ENCODE results near the gene FRMD1.
A peak's percentile ranks its signal among the peaks of the same experiment; 100 is the strongest.

Gene FRMD1

DNA sequence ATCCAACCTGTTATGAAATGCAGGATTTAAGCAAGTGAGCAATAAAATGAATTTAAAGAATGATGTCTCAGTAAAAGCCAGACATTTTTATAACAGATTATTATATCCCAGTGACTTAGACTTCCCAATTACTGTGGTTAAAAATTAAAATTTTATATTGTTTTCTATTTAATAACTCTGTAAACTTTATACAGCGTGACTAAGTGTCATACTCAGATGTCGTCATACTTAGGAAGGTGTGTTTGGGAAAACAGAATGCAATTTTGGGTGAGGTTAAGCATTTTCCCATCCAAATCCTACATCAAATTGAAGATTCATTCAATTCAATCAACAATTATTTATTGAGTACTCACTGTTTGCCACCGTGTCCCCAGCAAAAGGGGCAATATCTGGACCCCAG, 31.4 kb upstream of the FRMD1 start:
- DNase-seq = no peak

DNA sequence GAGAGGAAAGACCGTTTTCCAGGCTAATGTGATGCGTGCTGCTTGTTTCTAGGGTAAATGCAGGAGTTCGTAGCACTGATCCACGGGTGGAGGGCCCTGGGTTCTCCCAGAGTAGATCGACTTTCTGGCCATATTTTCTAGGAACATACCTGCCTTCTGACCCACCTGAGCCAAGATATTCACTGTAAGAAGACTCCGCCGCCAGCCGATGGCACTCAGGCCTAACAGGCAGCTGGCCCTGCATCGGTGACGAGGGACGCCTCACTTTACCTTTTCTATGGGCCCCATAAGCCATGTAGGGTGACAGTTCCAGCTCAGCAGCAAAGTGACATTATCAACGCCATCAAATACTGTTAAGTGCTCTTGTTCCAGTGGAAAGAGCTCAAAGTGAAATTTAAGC, 30.2 kb upstream of the FRMD1 start:
- peak; percentile 89 for DNase-seq

DNA sequence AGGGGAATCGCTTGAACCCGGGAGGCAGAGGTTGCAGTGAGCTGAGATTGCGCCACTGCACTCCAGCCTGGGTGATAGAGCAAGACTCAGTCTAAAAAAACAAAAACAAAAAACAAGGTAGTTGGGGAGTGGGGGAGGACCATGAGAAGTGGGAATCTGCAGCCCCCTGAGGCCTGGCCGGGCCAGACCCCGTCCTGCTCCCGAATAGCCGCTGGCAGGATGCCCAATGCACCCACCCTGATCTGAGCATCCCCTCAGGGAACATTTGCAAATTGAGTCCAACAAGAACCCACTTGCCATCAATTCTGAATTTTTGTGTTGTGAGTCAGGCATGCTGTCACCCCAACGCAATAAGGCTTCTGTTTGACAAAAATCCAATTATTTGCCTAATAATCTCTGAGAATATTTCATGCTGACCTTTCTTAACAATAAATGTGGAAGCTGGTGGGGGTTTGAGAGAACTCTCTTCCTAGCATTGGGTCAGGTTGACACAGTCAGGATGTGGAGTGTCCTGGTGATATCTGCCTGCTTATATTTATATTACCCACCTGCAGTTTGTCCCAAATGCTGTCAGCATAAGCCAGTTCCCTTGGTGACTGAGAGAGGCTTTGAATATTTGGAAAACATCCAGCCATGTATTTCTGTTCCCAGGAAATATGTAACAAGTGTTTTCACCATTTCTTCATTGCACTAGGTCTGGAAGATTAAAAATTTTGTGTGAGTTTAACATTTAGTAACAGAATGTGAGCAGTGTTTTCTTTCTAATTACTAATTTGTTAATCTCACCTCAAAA, 28.4 kb upstream of the FRMD1 start:
- peak; percentile 28 for DNase-seq

DNA sequence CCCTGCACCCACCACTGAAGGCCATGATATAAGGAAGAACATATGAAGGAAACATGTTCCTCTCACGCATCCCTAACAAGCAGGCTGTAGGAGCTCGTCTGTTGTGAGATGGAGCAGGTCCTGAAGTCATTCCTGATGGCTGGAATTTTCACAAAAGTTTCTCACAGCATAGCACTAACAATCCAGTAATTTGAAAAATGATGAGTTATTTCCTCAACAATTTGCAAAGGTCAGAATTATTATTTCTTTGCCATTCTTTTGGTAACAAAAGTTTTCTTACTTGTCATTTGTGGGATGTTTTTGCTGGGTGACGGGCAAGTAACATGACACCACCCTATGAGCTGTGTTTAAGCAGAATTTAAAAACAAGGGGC, 27.6 kb upstream of the FRMD1 start:
- DNase-seq = no peak

DNA sequence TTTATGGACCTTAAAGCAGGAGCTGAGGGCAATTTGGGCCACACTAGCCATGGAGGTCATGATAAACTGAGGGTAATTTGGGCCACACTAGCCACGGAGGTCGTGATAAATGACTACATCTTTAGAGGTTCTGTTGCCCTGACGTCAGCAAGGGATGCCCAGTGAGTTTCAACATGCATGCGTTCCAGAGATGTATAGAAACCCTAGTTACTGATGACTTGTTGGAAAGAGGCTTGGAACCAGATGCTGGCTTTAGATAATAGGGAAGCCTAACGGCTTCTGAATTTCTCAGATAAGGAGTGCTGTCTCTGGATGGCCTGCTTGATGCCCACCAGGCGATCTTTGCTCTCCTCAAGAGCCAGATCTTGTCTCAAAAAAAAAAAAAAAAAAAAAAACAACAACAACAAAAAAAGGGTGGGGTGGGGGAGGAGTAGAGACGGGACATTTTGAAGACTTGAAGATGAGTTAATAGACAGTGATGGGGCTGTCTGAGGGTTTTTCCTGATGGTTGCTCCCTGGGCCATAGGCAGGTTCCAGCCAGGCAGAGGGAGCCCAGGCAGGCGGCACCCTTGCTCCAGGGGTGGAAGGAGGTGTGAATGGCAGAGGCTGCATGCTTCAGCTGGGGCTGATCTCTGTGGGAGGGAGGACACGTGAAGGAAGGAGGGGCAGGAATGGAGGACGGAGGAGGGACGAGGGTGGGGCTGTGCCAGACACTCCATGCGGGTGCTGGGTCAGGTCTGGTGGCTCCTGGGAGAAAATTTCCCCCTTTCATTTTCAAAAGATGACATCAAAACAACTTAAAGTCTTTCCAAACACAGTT, 27.0 kb upstream of the FRMD1 start:
- no peak for DNase-seq

DNA sequence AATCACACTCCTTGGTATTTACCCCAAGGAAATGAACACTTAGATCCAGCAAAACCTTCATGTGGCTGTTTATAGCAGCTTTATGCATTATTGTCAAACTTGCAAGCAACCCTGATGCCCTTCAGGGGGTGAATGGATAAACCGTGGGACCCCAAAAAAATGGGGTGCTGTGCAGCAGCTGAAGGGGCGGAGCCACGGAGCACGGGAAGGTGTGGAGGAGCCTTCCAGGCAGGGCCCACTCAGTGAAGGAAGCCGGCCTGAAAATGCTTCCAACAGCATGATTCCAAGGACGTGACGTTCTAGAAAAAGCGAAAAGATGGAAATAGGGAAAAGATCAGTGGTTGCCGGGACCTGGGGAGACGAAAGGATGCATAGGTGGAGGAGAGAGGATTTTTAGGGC, 25.6 kb upstream of the FRMD1 start:
- no peak for DNase-seq

DNA sequence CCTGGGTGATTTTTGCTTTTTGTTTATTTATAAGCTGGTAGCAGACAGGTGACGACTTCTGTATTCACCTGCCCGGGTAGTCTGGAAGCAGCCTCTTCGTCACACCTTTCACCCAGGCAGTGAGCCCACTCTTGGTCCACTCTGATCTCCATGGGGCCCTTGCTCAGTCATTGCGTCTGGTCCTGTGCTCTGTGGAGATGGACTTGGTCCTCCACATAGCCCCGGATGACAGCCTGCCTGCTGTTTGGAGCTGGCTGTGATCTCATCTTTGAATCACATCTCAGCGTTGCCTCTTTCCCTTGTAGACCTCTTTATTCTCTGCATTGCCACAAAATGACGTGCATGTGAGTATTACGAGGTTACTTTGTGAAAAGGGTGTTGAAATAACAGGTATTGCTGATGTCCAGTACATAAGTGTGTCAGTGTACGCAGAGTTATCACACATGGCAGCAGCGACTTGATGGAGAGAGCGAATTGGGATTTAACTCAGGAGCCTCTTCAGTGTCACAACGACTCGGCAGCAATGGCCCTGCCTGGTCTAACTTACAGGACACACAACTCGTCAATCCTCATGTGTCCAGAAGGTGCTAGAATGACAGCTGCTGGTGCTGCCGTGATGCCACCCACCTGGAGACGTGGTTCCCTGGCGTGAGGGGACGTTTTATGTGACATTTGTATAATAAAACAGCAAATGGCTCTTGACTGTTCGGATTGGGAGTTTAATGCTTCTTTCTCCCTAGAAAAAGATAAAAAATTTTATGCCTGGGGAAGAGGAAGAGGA, 24.2 kb upstream of the FRMD1 start:
- DNase-seq = peak; percentile 62

DNA sequence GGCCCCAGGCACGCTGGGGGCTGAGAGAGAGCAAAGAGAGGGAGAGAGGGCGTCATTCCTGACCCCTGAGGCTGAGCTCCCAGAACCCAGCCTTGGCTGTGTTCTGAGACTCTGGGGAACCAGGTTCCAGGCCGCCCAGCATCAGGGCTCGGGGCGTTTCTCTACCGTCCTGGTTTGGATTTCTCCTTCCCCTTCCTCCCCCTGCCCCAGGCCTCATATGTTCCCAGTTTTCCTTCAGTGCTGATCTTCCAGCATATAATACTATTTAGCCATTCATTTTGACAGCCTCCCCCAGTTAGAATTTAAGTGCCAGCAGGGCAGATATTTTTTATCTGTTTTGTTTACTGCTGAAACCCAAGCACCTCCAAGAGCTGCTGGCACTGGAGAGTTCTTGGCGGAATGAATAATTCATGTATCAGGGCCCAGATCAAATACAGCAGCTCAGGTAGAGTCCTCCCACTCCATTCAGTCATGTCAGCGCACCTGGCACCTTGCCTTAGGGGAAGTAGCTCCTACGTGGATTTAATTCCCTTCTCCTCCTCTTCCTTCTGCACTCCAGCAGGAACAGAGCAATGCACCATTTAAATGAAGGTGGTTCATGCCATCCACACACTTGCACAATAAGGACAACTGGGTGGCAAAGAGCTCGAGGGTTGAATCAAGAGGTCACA, 23.4 kb upstream of the FRMD1 start:
- DNase-seq = peak; percentile 88

DNA sequence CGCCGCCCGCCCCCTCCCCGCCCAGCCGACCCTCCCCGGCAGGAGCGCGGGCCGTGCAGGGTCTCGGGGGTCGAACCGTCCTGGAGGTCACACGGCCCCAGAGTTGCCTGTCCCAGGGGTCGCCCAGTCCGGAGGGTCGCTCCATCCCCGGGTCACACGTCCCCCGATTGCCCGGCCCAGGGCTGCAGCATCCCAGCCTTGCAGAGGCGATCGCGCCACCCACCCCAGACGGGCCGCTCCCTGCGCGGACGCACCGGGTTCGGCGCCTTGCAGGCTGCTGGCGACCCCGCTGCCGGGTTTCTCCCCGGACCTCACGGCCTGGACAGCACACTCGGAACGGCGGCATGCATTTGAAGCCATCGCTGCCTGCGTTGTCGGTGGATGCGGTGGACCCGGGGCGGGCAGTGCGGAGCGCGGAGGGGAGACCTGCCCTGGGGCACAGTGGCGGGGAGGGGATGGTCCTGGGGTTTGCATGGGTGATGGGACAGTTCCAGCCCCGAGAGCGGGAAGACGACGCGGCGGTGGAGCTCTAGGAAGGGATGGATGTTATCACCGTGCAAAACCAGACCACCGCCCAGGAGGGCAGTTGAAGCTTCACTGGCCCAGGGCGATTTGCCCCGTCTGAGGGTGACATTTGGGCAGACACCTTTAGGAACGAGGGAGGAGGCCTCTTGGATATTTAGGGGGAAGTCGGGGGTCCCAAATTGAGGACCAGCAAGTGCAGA, 22.7 kb upstream of the FRMD1 start:
- DNase-seq = no peak

DNA sequence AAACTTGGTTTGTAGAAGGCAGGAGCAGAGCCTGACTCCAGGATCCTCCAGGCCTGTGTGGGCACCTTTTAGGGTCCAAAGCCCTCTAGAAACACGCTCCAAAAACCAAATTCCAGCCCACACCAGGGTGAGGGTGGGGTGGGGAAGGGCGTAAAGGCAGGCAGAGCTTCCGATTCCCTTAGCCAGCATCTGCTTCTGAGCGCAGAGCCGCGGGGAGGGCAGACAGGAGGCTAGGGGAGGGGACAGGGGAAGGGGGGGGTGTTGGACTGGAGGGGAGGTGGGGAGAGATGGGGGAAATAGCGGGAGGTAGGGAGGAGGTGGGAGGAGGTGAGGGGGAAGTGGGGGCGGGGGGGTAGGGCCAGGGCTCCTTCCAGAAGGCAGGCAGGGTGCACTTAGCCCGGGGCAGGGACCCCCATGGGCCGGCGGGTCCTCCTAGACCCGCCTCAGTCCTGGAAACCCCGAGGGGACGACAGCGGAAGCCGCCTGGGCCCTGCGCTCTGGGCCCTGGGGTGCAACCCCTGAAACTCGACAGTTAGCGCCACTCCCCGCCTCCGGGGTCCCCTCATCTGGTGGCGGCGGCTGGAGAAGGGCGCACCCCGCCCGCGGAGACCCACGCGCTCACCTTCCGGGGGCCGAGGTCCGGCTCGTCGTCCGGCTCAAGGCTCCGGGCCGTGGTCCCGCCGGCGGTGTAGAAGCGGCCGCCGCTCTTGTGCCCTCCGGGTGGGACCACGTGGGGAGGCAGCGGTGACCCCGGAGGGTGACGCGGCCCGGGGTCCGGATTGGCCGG, 22.0 kb upstream of the FRMD1 start:
- DNase-seq = no peak

DNA sequence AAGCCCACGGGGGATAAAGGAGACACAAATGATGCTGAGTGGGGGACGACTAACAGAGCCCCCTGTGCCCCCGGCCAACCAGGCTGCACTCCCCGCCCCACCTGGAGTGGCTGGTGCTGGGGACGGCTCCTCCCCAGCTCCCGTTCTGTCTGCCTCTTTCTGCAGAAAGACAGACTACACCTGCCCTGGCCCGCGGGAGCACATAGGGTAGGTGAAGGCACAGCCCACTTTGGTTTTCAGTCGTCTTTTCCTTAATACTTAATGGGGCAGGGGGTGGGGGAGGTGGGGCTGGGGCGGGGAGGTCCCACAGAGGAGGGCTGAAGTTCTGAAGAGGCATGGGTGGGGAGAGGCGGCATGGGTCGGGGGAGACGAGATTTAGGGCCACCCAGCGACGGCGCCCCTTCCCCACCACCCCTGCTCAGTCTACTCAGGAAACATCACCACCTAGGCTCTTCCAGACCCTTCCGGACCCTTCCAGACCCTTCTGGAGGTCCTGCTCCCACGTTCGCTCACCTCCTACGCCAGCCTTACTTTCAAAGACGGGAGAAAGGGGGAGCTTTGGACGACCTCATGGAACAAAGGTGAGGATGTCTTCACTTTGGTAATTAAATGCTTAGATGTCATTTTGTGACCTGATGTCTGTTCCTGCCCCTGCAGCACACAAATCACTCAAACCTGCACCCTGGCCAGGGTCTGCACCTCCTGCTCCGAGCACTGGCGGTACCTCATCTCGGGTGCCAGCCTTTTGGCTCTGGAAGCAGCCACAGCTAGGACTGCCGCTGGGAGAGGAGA, 21.2 kb upstream of the FRMD1 start:
- no peak for DNase-seq

DNA sequence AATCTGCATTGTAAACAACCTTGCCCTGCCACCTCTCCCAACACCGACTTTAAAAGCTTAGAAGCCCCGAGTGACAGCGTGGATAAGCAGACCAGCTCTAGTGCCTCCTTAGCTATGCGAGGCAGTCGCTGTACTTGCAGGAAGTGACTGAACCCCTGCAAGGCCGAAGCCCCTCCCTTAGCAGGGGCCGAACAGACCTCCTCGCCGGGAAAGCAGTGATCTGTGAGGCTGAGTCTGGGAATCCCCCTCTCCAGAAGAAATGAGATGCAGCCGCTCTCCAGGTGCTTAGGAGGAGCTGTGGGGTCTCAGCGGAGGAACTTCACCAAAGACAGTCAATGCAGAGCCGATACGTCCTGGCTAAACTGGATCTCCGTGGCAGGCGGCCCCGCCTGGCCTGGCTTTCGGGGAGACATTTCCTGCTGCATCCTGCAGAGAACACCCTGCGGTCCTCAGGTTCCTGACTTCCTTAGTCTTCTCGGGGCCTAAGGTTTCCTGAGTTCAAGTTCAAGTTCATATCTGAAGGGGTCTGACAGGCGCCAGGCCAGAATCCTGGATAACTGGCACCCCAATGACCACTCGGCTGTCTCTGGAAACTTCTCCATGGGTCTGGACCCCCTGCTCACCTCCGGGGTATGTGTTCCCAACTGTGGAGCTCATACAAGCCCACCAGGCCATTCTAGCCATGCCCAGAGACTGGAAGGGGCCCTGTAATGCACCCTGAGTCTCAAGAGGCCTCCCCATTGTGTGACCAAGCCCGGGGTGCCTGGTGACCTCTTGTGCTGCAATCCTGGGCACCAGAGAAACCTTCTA, 20.4 kb upstream of the FRMD1 start:
- DNase-seq = no peak

DNA sequence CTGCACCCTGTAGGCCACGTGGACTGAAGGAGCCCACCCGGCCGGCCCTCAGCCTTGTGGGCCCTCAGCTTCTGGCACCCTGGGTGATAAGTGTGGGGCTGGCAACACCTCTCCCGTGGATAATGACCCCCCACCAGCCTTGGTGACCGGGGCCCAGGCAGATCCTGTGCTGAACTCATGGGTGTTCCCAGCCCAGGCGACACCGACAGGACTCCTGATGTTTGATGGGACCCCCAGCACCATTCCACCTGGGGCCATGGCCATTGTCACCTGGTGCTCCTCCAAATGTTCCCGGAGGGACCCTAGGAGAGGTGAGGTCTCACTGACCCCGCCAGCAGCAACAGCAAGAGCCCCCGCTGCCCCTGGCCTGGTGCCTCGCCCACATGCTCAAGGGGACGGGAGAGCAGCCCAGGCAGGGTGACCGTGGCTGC, 19.4 kb upstream of the FRMD1 start:
- DNase-seq = no peak

DNA sequence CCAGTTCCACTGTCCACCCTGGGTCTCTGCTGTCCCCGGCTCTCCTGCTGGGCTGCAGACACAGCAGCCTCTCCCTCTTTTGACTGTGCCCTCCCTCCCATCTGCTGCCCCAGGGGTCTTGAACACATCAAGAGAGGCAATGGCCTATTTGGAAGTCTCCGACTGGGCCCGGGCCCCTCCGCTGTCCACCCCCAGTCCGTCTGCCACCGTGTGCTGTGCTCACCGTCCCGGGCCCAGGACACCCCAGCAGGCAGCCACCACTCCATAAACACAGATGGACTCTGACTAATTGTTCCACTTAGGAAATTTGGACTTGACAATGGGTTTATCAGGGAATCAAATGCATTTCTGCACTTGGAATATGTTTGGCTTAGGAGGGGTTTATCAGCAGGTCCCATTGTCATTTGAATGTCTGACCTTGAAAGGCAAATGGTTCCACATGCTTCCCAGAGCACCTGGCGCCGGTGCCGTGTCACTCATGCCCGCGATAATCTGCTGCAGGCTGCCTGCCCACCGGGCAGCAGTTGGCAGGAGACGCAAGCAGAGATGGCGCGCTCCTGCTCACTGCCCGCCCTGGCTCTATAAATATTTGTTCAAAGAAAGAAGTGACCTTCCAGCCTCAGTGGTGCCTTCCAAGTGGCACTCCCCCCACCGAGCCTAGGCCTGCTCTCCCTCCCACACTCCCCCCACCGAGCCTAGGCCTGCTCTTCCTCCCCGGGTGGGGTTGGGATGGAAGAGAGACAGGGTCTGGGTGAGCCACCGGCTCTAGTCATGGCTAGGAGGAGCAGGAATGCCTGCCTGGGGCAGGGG, 18.8 kb upstream of the FRMD1 start:
- no peak for DNase-seq

DNA sequence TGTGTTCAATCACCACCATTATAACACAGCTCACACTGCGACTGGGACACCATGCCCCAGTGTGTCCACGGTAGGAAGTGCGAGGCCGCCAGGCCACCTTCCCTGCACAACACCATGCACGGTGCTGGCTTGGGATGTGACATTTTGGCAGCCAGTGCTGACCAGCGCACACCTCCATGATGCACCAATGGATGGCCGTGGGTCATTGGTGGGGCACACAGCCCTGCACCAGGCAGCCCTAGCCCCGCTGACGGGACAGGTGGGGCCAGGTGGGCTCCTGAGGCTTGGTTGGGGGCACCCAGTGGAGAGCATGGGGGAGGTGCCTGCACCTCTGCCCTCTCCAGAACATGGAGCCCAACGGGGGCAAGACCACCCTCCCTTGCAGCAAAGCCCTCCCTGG, 18.2 kb upstream of the FRMD1 start:
- no peak for DNase-seq

DNA sequence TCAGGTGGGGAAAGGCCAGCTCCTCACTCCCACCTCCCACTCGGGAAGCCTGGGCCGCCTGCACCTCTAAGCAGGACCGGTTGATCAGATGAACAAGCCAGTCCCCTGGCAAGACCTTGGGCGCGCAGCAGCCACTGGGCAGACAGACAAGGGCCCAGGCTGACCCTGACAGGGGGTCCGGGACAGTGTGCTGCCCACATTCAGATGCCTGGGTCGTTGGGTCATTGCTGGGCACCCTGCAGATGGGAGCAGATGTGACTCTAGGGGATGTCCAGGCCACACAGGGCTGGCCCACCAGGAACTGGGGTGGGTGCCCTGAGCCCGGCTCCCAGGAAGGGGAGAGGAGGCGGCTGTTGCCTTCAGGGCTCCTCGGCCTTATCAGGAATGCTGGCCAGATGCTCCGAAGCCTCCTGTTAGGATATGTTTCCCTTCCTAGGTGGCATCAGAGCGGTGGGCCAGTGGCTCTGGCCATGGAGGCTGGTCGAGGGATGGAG, 17.3 kb upstream of the FRMD1 start:
- DNase-seq = no peak

DNA sequence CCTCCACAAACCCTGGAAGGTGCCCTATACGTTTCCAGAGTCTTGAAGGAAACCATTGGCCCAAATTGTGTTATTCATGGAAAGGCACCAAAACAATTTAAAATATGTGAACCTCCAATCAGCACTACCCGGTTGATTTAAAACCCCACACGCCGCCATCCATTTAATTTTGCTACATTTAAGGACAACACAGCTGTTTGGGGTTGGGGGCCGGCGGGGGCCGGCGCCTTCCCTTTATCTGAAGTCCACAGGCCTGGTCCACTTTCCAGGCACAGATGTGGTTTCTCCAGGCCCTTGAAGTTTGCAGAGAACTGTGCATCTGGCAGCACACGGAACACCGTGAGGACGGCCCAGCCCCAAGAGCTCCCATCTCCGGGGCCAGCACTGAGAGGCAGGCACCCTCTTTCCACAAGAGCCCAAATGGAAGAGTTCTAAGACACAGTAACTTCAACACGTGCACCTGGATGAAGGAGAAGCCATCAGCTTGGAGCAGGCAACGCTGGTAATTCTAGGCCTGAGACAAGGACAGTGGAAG, 16.8 kb upstream of the FRMD1 start:
- DNase-seq = no peak

DNA sequence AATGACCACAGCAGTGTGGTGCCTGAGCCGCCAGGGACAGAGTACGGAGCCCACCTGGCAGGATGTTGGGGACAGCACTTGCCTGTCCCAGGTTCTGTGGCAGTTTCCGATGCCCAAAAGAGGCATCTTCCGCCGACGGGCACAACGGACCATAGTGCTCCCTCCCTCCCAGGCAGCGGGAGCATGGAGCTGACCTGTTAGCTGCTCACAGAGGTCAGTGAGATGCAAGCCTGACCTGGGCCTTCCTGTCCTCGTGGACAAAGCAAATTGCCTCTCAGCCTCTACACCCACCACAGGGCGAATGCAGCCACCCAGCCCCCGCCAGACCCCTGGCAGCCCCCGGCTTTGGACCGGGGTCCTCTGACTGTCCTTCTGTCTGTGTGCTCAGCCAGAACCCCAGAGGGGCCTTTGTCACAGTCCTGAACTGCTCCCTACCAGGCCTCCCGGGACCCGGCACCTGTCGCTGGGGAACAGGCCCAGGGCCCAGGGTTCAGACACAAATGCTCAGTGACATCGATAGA, 16.2 kb upstream of the FRMD1 start:
- no peak for DNase-seq
